ENCODE data around the gene TAS2R30. TPM values are rescaled to one million over a fixed set of nuclear protein-coding genes. Genes with fewer than 3 reads are reported as not detected.

TAS2R30 gene
- polyA plus RNA-seq, 1 donor from 2014 or later = 0.53 TPM

GRCh38 chr12:11164384-11164783 lies 29.9 kb upstream of the TAS2R30 start:
- Histone ChIP-seq H3K27me3 (ENCODE audit: insufficient read depth, low read depth, low read length) (no peaks in the 10 kb centered on the region), H3K79me2 (replicated peaks; ENCODE audit: insufficient read depth, low read length) (peaks cover 86% of the 10 kb centered on the region), H3K4me3 (ENCODE audit: low read length) (no peak overlapping the region), H3K36me3 (ENCODE audit: insufficient read depth, low read length) (peaks cover 7% of the 10 kb centered on the region), H2AFZ (ENCODE audit: low read depth, low read length) (no peak overlapping the region), H3F3A (ENCODE audit: insufficient read depth, low read length, poor library complexity, severe bottlenecking) (no peaks in the 10 kb centered on the region), H3K4me2 (ENCODE audit: low read length) (no peak overlapping the region), H3K9me3 (ENCODE audit: low read length) (no peaks in the 10 kb centered on the region), H3K27ac (ENCODE audit: low read length) (no peak overlapping the region), H3K9me2 (ENCODE audit: insufficient read depth, low read length) (no peaks in the 10 kb centered on the region), H3K9ac (ENCODE audit: low read length) (no peak overlapping the region), H4K20me1 (ENCODE audit: insufficient read depth) (no peaks in the 10 kb centered on the region)
- TF ChIP-seq EP300 (conservative IDR thresholded peaks at IDR 0.05; ENCODE audit: poor library complexity, severe bottlenecking) (no peak), EZH2 (IDR thresholded peaks at IDR 0.05; ENCODE audit: borderline replicate concordance, insufficient read depth, low read length, poor library complexity, severe bottlenecking) (no peak), MXI1 (conservative IDR thresholded peaks at IDR 0.05; ENCODE audit: poor library complexity, severe bottlenecking) (no peak), RAD21 (conservative IDR thresholded peaks at IDR 0.05) (no peak), SMC3 (conservative IDR thresholded peaks at IDR 0.05; ENCODE audit: poor library complexity) (no peak), POLR2AphosphoS5 (IDR thresholded peaks at IDR 0.05) (no peak), REST (IDR thresholded peaks at IDR 0.05; ENCODE audit: borderline replicate concordance) (no peak), TAF1 (IDR thresholded peaks at IDR 0.05; ENCODE audit: low read depth) (no peak)
- TF ChIP-seq, protein P1, sequence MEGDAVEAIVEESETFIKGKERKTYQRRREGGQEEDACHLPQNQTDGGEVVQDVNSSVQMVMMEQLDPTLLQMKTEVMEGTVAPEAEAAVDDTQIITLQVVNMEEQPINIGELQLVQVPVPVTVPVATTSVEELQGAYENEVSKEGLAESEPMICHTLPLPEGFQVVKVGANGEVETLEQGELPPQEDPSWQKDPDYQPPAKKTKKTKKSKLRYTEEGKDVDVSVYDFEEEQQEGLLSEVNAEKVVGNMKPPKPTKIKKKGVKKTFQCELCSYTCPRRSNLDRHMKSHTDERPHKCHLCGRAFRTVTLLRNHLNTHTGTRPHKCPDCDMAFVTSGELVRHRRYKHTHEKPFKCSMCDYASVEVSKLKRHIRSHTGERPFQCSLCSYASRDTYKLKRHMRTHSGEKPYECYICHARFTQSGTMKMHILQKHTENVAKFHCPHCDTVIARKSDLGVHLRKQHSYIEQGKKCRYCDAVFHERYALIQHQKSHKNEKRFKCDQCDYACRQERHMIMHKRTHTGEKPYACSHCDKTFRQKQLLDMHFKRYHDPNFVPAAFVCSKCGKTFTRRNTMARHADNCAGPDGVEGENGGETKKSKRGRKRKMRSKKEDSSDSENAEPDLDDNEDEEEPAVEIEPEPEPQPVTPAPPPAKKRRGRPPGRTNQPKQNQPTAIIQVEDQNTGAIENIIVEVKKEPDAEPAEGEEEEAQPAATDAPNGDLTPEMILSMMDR (IDR thresholded peaks at IDR 0.05; ENCODE audit: poor library complexity, severe bottlenecking) = no peak

- Histone ChIP-seq H3K27me3 (ENCODE audit: insufficient read depth, low read depth, low read length) (no peaks in the 10 kb centered on the region), H3K9ac (ENCODE audit: low read length) (no peak overlapping the region), H3K9me3 (ENCODE audit: low read length) (no peaks in the 10 kb centered on the region), H3K4me3 (ENCODE audit: low read length) (no peak overlapping the region), H4K20me1 (ENCODE audit: insufficient read depth) (no peaks in the 10 kb centered on the region), H3F3A (ENCODE audit: insufficient read depth, low read length, poor library complexity, severe bottlenecking) (no peaks in the 10 kb centered on the region), H3K36me3 (ENCODE audit: insufficient read depth, low read length) (peaks cover 7% of the 10 kb centered on the region), H3K27ac (ENCODE audit: low read length) (no peak overlapping the region), H2AFZ (ENCODE audit: low read depth, low read length) (no peak overlapping the region), H3K79me2 (replicated peaks; ENCODE audit: insufficient read depth, low read length) (peaks cover 81% of the 10 kb centered on the region), H3K4me2 (ENCODE audit: low read length) (no peak overlapping the region), H3K9me2 (ENCODE audit: insufficient read depth, low read length) (no peaks in the 10 kb centered on the region)
- no peak for TF ChIP-seq EP300 (conservative IDR thresholded peaks at IDR 0.05; ENCODE audit: poor library complexity, severe bottlenecking)
- TF ChIP-seq SMC3 (conservative IDR thresholded peaks at IDR 0.05; ENCODE audit: poor library complexity) = no peak
- TF ChIP-seq, protein P1 (IDR thresholded peaks at IDR 0.05; ENCODE audit: poor library complexity, severe bottlenecking) = no peak
- no peak for TF ChIP-seq POLR2AphosphoS5 (IDR thresholded peaks at IDR 0.05)
- TF ChIP-seq EZH2 (IDR thresholded peaks at IDR 0.05; ENCODE audit: borderline replicate concordance, insufficient read depth, low read length, poor library complexity, severe bottlenecking) = no peak
- no peak for TF ChIP-seq TAF1 (IDR thresholded peaks at IDR 0.05; ENCODE audit: low read depth)
- TF ChIP-seq RAD21 (conservative IDR thresholded peaks at IDR 0.05) = no peak
- no peak for TF ChIP-seq MXI1 (conservative IDR thresholded peaks at IDR 0.05; ENCODE audit: poor library complexity, severe bottlenecking)
- TF ChIP-seq REST (IDR thresholded peaks at IDR 0.05; ENCODE audit: borderline replicate concordance) = no peak
Measured at GRCh38 chr12:11162502-11162901, 28.1 kb upstream of the TAS2R30 start.
